Neural cell (in vitro differentiated cells): Measurements from ENCODE around the gene MDN1. TPM values are rescaled to one million over a fixed set of nuclear protein-coding genes. Genes with fewer than 3 reads are reported as not detected.
"Not testable (repeated sequence)": the region's sequence is repeated elsewhere in the genome, so short reads cannot be mapped to it uniquely, and the experiment has no call there.

ENCODE experiments used
- H2AFZ ChIP-seq: fragments of 200-600, 300-800 bp; sonication (generic), shearing (Covaris generic); 2 replicates; pipeline ENCODE4 v1.6.0; 2014; ENCODE audit warnings: low read depth, mild to moderate bottlenecking, antibody characterized with exemption, low read length, moderate library complexity
- H3F3A ChIP-seq: fragments of 200-600 bp; shearing (Covaris generic); 2 replicates; pipeline ENCODE4 v1.6.1; 2016; ENCODE audit warnings: mild to moderate bottlenecking, moderate library complexity, mixed read lengths, antibody characterized with exemption, low read length; ENCODE audit not compliant: insufficient read depth, poor library complexity, severe bottlenecking
- H3K27ac ChIP-seq: fragments of 200-600, 300-800 bp; sonication (generic), shearing (Covaris generic); 2 replicates; pipeline ENCODE4 v1.5.1; 2014; ENCODE audit warnings: mild to moderate bottlenecking, low read length, moderate library complexity
- H3K27me3 ChIP-seq: fragments of 300-800, 200-600 bp; sonication (generic), shearing (Covaris generic); 2 replicates; pipeline ENCODE4 v1.6.0; 2014; ENCODE audit warnings: mild to moderate bottlenecking, low read depth, low read length, moderate library complexity; ENCODE audit not compliant: insufficient read depth
- H3K36me3 ChIP-seq: fragments of 300-800, 200-600 bp; sonication (generic), shearing (Covaris generic); 2 replicates; pipeline ENCODE4 v1.5.1; 2014; ENCODE audit warnings: mild to moderate bottlenecking, antibody characterized with exemption, low read length, moderate library complexity; ENCODE audit not compliant: insufficient read depth
- H3K4me2 ChIP-seq: fragments of 300-800, 200-600 bp; sonication (generic), shearing (Covaris generic); 2 replicates; pipeline ENCODE4 v1.6.0; 2014; ENCODE audit warnings: mild to moderate bottlenecking, low read length
- H3K4me3 ChIP-seq: fragments of 300-800, 200-600 bp; sonication (generic), shearing (Covaris generic); 2 replicates; pipeline ENCODE4 v1.5.1; 2014; ENCODE audit warnings: mild to moderate bottlenecking, low read length, moderate library complexity
- H3K79me2 ChIP-seq: fragments of 200-600 bp; shearing (Covaris generic); replicated peaks from 2 replicates; pipeline ENCODE4 v1.6.0; 2014; ENCODE audit warnings: mild to moderate bottlenecking, low read length, moderate library complexity; ENCODE audit not compliant: insufficient read depth
- H3K9ac ChIP-seq: fragments of 300-800, 200-600 bp; sonication (generic), shearing (Covaris generic); 2 replicates; pipeline ENCODE4 v1.6.1; 2016; ENCODE audit warnings: mild to moderate bottlenecking, low read length, mixed read lengths
- H3K9me2 ChIP-seq: fragments of 200-600 bp; shearing (Covaris generic); 2 replicates; pipeline ENCODE4 v1.6.1; 2016; ENCODE audit warnings: mild to moderate bottlenecking, low read length, mixed read lengths; ENCODE audit not compliant: insufficient read depth
- H3K9me3 ChIP-seq: fragments of 200-600, 300-800 bp; sonication (generic), shearing (Covaris generic); 2 replicates; pipeline ENCODE4 v1.6.1; 2016; ENCODE audit warnings: mild to moderate bottlenecking, mixed run types, low read length, moderate library complexity, mixed read lengths
- H4K20me1 ChIP-seq: fragments of 200-600 bp; shearing (Covaris generic); 2 replicates; pipeline ENCODE4 v1.6.1; 2016; ENCODE audit warnings: mild to moderate bottlenecking, mixed run types; ENCODE audit not compliant: insufficient read depth
- EP300 ChIP-seq: fragments of 450-650 bp; conservative IDR thresholded peaks from 2 replicates; pipeline ENCODE4 v1.6.1; 2014; ENCODE audit warnings: antibody characterized with exemption, mild to moderate bottlenecking, moderate library complexity; ENCODE audit not compliant: poor library complexity, severe bottlenecking
- EZH2 ChIP-seq: fragments of 200-600, 300-800 bp; shearing (Covaris generic), sonication (generic); IDR thresholded peaks from 2 replicates; pipeline ENCODE4 v1.6.1; 2014; ENCODE audit warnings: antibody characterized with exemption, low read length, borderline replicate concordance, mild to moderate bottlenecking; ENCODE audit not compliant: insufficient read depth, poor library complexity, severe bottlenecking
- MXI1 ChIP-seq: fragments of 450-650 bp; conservative IDR thresholded peaks from 2 replicates; pipeline ENCODE4 v1.6.1; 2014; ENCODE audit warnings: antibody characterized with exemption, mild to moderate bottlenecking; ENCODE audit not compliant: poor library complexity, severe bottlenecking
- POLR2AphosphoS5 ChIP-seq: IDR thresholded peaks from 2 replicates; pipeline ENCODE4 v1.6.1; 2012
- RAD21 ChIP-seq: fragments of 450-650 bp; conservative IDR thresholded peaks from 2 replicates; pipeline ENCODE4 v1.6.1; 2014; ENCODE audit warnings: antibody characterized with exemption, mild to moderate bottlenecking, moderate library complexity
- REST ChIP-seq: IDR thresholded peaks from 2 replicates; pipeline ENCODE4 v1.6.1; 2012; ENCODE audit warnings: borderline replicate concordance
- SMC3 ChIP-seq: fragments of 450-650 bp; conservative IDR thresholded peaks from 2 replicates; pipeline ENCODE4 v1.6.1; 2014; ENCODE audit warnings: antibody characterized with exemption, mild to moderate bottlenecking, moderate library complexity; ENCODE audit not compliant: poor library complexity
- TAF1 ChIP-seq: IDR thresholded peaks from 2 replicates; pipeline ENCODE4 v1.6.1; 2012; ENCODE audit warnings: low read depth
- polyA plus RNA-seq: library from polyadenylated mRNA; depleted of rRNA; stranded (reverse); fragments of >200 nt; gene quantifications from 2 replicates; pipeline ENCODE4 v1.2.3, GENCODE V29; 2014
- TF ChIP-seq, protein P1 (sequence below): fragments of 450-650 bp; IDR thresholded peaks from 2 replicates; pipeline ENCODE4 v1.5.1; 2014; ENCODE audit warnings: antibody characterized with exemption, mild to moderate bottlenecking, moderate library complexity; ENCODE audit not compliant: poor library complexity, severe bottlenecking

Gene MDN1
- polyA plus RNA-seq, 1 donor from 2014 or later = 17.8 TPM

GRCh38 chr6:89731924-89732567, 87.5 kb downstream of the MDN1 start:
- H4K20me1 ChIP-seq = no peaks in the 10 kb centered on the region
- H3F3A ChIP-seq = no peaks in the 10 kb centered on the region
- H3K9ac ChIP-seq = no peak overlapping the region
- H3K79me2 ChIP-seq = no peaks in the 10 kb centered on the region
- H3K27me3 ChIP-seq = no peaks in the 10 kb centered on the region
- H3K4me3 ChIP-seq = no peak overlapping the region
- no peak overlapping the region for H2AFZ ChIP-seq
- no peaks in the 10 kb centered on the region for H3K9me3 ChIP-seq
- H3K36me3 ChIP-seq = no peaks in the 10 kb centered on the region
- TF ChIP-seq SMC3 (no peak), MXI1 (no peak), REST (no peak), EZH2 (no peak), TAF1 (no peak), POLR2AphosphoS5 (no peak), EP300 (no peak), RAD21 (no peak)
- TF ChIP-seq, protein P1, sequence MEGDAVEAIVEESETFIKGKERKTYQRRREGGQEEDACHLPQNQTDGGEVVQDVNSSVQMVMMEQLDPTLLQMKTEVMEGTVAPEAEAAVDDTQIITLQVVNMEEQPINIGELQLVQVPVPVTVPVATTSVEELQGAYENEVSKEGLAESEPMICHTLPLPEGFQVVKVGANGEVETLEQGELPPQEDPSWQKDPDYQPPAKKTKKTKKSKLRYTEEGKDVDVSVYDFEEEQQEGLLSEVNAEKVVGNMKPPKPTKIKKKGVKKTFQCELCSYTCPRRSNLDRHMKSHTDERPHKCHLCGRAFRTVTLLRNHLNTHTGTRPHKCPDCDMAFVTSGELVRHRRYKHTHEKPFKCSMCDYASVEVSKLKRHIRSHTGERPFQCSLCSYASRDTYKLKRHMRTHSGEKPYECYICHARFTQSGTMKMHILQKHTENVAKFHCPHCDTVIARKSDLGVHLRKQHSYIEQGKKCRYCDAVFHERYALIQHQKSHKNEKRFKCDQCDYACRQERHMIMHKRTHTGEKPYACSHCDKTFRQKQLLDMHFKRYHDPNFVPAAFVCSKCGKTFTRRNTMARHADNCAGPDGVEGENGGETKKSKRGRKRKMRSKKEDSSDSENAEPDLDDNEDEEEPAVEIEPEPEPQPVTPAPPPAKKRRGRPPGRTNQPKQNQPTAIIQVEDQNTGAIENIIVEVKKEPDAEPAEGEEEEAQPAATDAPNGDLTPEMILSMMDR = no peak
- H3K4me2 ChIP-seq = no peak overlapping the region
- no peaks in the 10 kb centered on the region for H3K9me2 ChIP-seq
- H3K27ac ChIP-seq = no peak overlapping the region

- H3K4me3 ChIP-seq, H3K9me3 ChIP-seq, H3F3A ChIP-seq, H3K4me2 ChIP-seq, H3K79me2 ChIP-seq, H4K20me1 ChIP-seq, H3K9me2 ChIP-seq, H3K36me3 ChIP-seq, H3K9ac ChIP-seq, H3K27me3 ChIP-seq, H3K27ac ChIP-seq, H2AFZ ChIP-seq: not testable (repeated sequence)
Observed at GRCh38 chr6:89731262-89731661, 88.3 kb downstream of the MDN1 start.

- H3K79me2 ChIP-seq = no peaks in the 10 kb centered on the region
- no peaks in the 10 kb centered on the region for H3K27me3 ChIP-seq
- H3K4me2 ChIP-seq = no peak overlapping the region
- H4K20me1 ChIP-seq = no peaks in the 10 kb centered on the region
- no peaks in the 10 kb centered on the region for H3K36me3 ChIP-seq
- H3F3A ChIP-seq = no peaks in the 10 kb centered on the region
- H3K9ac ChIP-seq = no peak overlapping the region
- no peak overlapping the region for H2AFZ ChIP-seq
- TF ChIP-seq EP300 = no peak
- no peak overlapping the region for H3K27ac ChIP-seq
- H3K4me3 ChIP-seq = no peak overlapping the region
- H3K9me2 ChIP-seq = no peaks in the 10 kb centered on the region
- H3K9me3 ChIP-seq = no peaks in the 10 kb centered on the region
Observed at GRCh38 chr6:89729818-89730217, 89.8 kb downstream of the MDN1 start.
